ENCODE measurements around the gene GLRB.
A peak's percentile ranks its signal among the peaks of the same experiment; 100 is the strongest.

The GLRB gene

DNA sequence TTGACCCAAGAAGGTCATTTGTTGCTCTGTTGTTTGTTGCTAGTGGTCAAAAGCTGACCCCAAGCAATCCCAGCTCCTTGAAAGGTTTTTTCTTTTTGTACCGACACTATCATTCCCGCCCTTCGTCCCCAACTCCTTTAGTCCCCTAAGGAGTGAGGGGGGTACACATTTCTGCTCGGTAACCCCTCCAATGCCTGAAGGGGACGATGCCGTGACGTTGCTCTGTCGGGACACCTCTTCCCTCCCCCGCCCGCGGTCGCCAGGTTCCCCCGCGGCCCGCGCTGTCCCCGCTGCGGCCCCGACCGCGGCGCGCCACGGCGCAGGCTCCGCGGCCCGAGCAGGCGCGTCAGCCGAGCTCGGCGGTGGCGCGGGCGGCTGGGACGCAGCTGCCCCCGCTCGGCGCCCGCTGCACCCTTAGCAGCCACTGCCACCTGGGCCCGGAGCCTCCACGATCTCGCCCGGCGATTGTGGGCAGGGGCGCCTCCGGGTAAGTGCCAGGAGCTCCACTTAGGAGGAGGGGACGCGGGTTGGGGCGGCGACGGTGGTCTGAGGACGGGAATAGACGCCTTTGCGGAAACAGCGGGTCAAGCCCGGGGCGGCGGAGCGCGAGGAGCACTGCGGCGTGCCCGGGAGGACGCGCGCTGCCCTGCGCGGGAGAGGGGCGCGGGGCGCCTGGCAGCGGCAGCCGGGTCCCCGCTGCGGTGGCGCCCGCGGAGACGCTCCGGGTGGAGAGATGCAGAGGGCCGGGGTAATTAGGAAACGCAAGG lies at the start of gene GLRB:
GLRB (plus strand) TSS at position 340 of the 767 bp plus-strand sequence. CDS start 1,875 bp downstream, outside the sequence.
- no peak within 1 kb of the TSS for H3K27ac ChIP-seq
- TF ChIP-seq ZFX (IDR thresholded peaks at IDR 0.05; ENCODE audit: borderline replicate concordance), result no peak
- TF ChIP-seq CTCF (IDR thresholded peaks at IDR 0.05), result no peak

- no peak for TF ChIP-seq ZFX (IDR thresholded peaks at IDR 0.05; ENCODE audit: borderline replicate concordance)
- no peak for TF ChIP-seq CTCF (IDR thresholded peaks at IDR 0.05)
Measured at GRCh38 chr4:157035471-157035870, 40.5 kb upstream of the GLRB start.

GRCh38 chr4:157040405-157040804 lies 35.5 kb upstream of the GLRB start:
- no peak overlapping the region for H3K27ac ChIP-seq
- TF ChIP-seq CTCF (IDR thresholded peaks at IDR 0.05), result no peak
- TF ChIP-seq ZFX (IDR thresholded peaks at IDR 0.05; ENCODE audit: borderline replicate concordance), result no peak

More at GRCh38 chr4:157035471-157035870, 40.5 kb upstream of the GLRB start:
- no peak overlapping the region for H3K27ac ChIP-seq

- TF ChIP-seq CTCF (IDR thresholded peaks at IDR 0.05) (peak; percentile 17; the same call in 1 of the 2 replicates), ZFX (IDR thresholded peaks at IDR 0.05; ENCODE audit: borderline replicate concordance) (no peak)
- no peak overlapping the region for H3K27ac ChIP-seq
Measured at GRCh38 chr4:157043131-157043530, 32.8 kb upstream of the GLRB start.

GRCh38 chr4:157045507-157046127 lies 30.3 kb upstream of the GLRB start:
- no peak overlapping the region for H3K27ac ChIP-seq
- TF ChIP-seq ZFX (IDR thresholded peaks at IDR 0.05; ENCODE audit: borderline replicate concordance) (no peak), CTCF (IDR thresholded peaks at IDR 0.05) (peak; percentile 81)

DNA sequence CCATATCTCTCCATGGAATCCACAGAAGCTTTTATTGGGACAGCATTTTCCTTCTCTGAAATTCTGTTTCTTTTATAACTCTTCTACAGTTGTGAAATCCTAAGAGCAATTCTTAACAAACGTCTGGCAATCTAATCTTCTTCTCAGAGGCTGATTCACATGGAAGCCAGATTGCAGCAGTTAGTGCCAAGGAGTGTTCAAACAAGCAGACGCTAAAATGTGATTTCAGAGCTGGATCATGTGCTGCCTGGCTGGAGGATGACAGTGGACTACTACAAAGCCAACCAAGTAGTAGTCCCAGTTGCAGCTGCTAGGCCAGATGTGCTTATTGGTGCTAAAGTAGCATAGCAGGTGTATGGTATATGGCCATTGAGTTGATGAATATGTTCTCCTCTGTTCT lies 27.7 kb upstream of the GLRB start:
- TF ChIP-seq ZFX (IDR thresholded peaks at IDR 0.05; ENCODE audit: borderline replicate concordance) (no peak), CTCF (IDR thresholded peaks at IDR 0.05) (no peak)

DNA sequence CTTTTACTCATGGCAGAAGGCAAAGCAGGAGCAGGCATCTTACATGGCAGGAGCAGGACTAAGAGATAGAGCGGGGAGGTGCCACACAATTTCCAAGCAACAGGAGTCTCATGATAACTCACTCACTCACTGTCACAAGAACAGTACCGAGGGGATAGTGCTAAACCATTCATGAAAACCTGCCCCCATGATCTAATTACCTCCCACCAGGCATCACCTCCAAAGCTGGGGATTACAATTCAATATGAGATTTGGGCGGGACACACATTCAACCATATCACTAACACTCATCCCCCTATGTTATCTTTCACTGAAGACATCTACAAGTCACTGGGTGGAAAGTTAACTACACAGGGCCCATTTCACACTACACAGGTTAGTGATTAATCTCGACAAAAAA lies 25.4 kb upstream of the GLRB start:
- H3K27ac ChIP-seq, result no peak overlapping the region
- no peak for TF ChIP-seq ZFX (IDR thresholded peaks at IDR 0.05; ENCODE audit: borderline replicate concordance)
- TF ChIP-seq CTCF (IDR thresholded peaks at IDR 0.05), result no peak

More for the DNA sequence above, 27.7 kb upstream of the GLRB start:
- no peak overlapping the region for H3K27ac ChIP-seq

Data from 22Rv1 (cell line).